ENCODE measurements around the gene NCDN. TPM values are rescaled to one million over a fixed set of nuclear protein-coding genes. Genes with fewer than 3 reads are reported as not detected.

Gene NCDN
- total RNA-seq, 1 donor from 2014 or later, result 26.1 TPM

DNA sequence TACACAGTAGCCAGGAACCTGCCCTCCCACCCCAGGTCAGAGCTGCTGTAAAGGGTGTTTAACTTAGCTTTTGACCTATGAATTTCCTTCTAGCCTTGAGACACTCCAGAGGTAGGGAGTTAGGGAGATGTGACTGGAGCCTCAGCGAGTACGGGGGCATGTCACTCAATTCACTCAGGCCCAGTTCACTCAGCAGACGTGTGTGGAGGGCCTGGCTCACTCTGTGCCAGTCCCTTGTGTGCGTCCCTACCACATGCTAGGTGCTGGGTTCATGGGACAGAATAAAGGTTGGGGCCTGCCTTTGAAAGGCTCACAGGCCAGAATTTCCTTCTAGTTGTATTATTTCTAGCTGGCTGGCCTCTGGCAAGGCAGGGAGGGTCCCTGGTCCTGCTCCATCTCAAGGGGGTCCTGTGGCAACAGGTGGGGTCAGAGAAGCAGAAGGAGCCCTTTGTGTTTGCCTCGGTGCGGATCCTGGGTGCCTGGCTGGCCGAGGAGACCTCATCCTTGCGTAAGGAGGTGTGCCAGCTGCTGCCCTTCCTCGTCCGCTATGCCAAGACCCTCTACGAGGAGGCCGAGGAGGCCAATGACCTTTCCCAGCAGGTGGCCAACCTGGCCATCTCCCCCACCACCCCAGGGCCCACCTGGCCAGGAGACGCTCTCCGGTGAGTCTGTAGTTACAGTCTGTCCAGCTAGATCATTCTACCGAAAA is 4.5 kb downstream of the NCDN start:
- H3K27ac ChIP-seq (replicated peaks), result no peak overlapping the region
- H3K4me3 ChIP-seq, result no peak overlapping the region
- H3K36me3 ChIP-seq, result peaks cover 33% of the 10 kb centered on the region
- no peaks in the 10 kb centered on the region for H3K27me3 ChIP-seq (ENCODE audit: low read depth)
- H3K9me3 ChIP-seq (replicated peaks), result no peaks in the 10 kb centered on the region
- intact Hi-C loops (cut with micrococcal nuclease), result loop anchor here (5.0 kb wide), 1 partner anchor 110 kb away; no protein-coding TSS in a partner anchor
- peaks cover 52% of the 10 kb centered on the region for H3K4me1 ChIP-seq
- TF ChIP-seq, protein P1, sequence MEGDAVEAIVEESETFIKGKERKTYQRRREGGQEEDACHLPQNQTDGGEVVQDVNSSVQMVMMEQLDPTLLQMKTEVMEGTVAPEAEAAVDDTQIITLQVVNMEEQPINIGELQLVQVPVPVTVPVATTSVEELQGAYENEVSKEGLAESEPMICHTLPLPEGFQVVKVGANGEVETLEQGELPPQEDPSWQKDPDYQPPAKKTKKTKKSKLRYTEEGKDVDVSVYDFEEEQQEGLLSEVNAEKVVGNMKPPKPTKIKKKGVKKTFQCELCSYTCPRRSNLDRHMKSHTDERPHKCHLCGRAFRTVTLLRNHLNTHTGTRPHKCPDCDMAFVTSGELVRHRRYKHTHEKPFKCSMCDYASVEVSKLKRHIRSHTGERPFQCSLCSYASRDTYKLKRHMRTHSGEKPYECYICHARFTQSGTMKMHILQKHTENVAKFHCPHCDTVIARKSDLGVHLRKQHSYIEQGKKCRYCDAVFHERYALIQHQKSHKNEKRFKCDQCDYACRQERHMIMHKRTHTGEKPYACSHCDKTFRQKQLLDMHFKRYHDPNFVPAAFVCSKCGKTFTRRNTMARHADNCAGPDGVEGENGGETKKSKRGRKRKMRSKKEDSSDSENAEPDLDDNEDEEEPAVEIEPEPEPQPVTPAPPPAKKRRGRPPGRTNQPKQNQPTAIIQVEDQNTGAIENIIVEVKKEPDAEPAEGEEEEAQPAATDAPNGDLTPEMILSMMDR (IDR thresholded peaks at IDR 0.05; ENCODE audit: borderline replicate concordance), result no peak
- DNase-seq, result no peak

DNA sequence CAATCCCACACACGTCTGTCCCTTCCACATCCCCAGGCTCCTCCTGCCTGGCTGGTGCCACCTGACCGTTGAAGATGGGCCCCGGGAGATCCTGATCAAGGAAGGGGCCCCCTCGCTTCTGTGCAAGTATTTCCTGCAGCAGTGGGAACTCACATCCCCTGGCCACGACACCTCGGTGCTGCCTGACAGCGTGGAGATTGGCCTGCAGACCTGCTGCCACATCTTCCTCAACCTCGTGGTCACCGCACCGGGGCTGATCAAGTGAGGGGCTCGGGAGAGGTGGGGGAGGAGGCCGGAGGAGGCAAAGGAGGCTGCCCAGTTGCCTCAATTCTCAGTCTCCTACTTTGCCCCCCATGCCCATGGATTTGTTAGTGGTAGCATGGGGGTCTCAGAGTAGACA is 5.6 kb downstream of the NCDN start:
- no peaks in the 10 kb centered on the region for H3K9me3 ChIP-seq (replicated peaks)
- DNase-seq, result no peak
- TF ChIP-seq, protein P1 (IDR thresholded peaks at IDR 0.05; ENCODE audit: borderline replicate concordance), result no peak
- H3K4me3 ChIP-seq, result no peak overlapping the region
- H3K36me3 ChIP-seq, result peaks cover 33% of the 10 kb centered on the region
- intact Hi-C loops (cut with micrococcal nuclease), result loop anchor here (5.0 kb wide), 1 partner anchor 111 kb away; no protein-coding TSS in a partner anchor
- H3K27ac ChIP-seq (replicated peaks), result no peak overlapping the region
- H3K27me3 ChIP-seq (ENCODE audit: low read depth), result no peaks in the 10 kb centered on the region
- peaks cover 43% of the 10 kb centered on the region for H3K4me1 ChIP-seq

DNA sequence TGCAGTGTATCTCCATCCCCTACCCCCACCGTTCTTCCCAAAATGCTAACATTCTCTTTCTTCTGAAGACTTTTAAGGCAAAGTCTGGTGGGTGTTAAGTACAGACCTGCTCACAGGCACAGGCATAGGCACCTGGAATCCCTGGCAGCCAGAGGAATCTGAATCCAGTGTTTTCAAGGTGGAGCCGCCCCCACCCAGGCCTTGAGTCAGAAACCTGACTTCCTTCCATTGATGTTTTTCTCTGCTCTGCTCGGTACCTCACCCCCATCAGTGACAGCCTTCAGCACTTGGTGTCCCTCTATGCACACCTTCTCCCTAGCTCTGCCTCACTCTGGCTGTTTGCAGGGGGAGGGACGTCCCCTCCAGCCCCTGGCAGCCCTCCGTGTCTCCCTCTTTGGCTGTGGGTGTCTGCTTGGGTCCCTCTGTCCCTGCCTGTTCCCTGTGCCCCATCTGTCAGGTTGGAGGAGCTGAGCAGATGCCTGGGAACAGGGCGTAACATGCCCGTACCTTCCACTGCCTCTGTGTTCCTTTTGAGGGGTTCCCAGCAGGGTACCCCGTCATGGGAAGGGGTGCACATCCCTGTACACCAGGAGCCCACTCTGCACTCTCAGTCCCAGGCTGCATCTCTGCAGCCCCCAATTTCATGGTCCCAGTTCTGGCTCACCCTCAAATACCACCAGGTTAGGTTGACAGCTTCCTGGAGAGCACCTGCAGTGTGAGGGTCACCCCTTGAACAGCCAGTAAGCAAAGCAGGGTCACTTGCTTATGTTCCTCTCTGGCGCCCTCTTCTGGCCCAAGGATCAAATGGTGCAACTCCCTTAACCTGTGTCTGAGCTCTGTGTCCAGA is 6.7 kb downstream of the NCDN start:
- peaks cover 33% of the 10 kb centered on the region for H3K36me3 ChIP-seq
- H3K4me1 ChIP-seq, result peaks cover 37% of the 10 kb centered on the region
- peak; percentile 67 for DNase-seq
- intact Hi-C loops (cut with micrococcal nuclease), result loop anchor here (5.0 kb wide), 1 partner anchor 112 kb away; no protein-coding TSS in a partner anchor
- no peaks in the 10 kb centered on the region for H3K9me3 ChIP-seq (replicated peaks)
- no peak overlapping the region for H3K27ac ChIP-seq (replicated peaks)
- TF ChIP-seq, protein P1 (IDR thresholded peaks at IDR 0.05; ENCODE audit: borderline replicate concordance), result peak; percentile 80
- no peaks in the 10 kb centered on the region for H3K27me3 ChIP-seq (ENCODE audit: low read depth)
- no peak overlapping the region for H3K4me3 ChIP-seq

DNA sequence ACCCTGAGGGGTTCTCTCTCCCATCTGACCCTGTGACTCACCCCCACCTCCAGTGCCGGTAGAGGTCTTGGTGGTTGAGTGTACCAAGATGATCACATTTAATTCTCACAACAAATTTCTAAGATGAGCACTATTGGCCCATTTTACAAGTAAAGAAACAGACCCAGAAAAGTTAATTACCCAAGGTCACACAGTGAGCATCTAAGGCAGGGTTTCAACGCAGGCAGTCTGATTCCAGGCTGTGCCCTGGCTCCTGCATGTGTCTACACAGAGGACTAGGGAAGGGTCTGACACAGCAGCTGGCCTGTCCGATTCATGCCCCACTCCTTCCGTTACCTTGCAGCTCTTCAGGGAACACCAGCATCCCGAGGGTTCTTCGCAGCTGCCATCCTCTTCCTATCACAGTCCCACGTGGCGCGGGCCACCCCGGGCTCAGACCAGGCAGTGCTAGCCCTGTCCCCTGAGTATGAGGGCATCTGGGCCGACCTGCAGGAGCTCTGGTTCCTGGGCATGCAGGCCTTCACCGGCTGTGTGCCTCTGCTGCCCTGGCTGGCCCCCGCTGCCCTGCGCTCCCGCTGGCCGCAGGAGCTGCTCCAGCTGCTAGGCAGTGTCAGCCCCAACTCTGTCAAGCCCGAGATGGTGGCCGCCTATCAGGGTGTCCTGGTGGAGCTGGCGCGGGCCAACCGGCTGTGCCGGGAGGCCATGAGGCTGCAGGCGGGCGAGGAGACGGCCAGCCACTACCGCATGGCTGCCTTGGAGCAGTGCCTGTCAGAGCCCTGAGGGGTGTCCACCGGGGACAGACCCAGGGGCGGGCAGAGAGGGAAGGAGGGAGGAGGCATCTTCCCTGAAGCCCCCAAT is 7.5 kb downstream of the NCDN start:
- Histone ChIP-seq H3K9me3 (replicated peaks) (no peaks in the 10 kb centered on the region), H3K4me1 (peaks cover 30% of the 10 kb centered on the region), H3K4me3 (no peak overlapping the region), H3K27me3 (ENCODE audit: low read depth) (peaks cover 2% of the 10 kb centered on the region), H3K27ac (replicated peaks) (no peak overlapping the region), H3K36me3 (peaks cover 33% of the 10 kb centered on the region)
- intact Hi-C loops (cut with micrococcal nuclease), result loop anchor here (5.0 kb wide), 2 partner anchors 113 to 162 kb away; no protein-coding TSS in a partner anchor
- TF ChIP-seq, protein P1 (IDR thresholded peaks at IDR 0.05; ENCODE audit: borderline replicate concordance), result peak; percentile 14
- DNase-seq, result no peak

DNA sequence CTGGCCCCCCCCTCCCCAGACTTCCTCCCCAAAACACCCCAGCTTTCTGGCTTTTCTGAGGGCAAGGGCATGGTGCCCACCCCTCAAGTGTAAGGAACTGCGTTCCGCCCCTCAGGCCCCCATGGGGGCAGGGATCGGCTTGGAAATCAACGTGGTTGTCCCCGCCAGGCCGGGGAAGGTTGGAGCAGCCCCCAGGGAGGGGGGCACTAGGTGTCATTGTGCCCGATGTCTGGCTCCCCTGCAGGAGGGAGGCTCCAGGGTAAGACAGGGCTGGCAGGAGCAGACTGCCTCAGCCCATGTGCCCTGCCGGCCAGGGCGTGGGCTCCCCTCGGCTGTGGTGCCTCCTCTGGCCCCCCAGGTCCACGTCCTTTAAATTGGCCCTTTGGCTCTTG is 8.1 kb downstream of the NCDN start:
- peaks cover 9% of the 10 kb centered on the region for H3K27me3 ChIP-seq (ENCODE audit: low read depth)
- H3K9me3 ChIP-seq (replicated peaks), result no peaks in the 10 kb centered on the region
- no peak for DNase-seq
- TF ChIP-seq, protein P1 (IDR thresholded peaks at IDR 0.05; ENCODE audit: borderline replicate concordance), result no peak
- no peak overlapping the region for H3K27ac ChIP-seq (replicated peaks)
- H3K36me3 ChIP-seq, result peaks cover 33% of the 10 kb centered on the region
- no peak overlapping the region for H3K4me3 ChIP-seq
- peaks cover 24% of the 10 kb centered on the region for H3K4me1 ChIP-seq
- intact Hi-C loops (cut with micrococcal nuclease), result loop anchor here (5.0 kb wide), 1 partner anchor 162 kb away; no protein-coding TSS in a partner anchor
